ENCODE data around the gene SIGLEC14.

DNA sequence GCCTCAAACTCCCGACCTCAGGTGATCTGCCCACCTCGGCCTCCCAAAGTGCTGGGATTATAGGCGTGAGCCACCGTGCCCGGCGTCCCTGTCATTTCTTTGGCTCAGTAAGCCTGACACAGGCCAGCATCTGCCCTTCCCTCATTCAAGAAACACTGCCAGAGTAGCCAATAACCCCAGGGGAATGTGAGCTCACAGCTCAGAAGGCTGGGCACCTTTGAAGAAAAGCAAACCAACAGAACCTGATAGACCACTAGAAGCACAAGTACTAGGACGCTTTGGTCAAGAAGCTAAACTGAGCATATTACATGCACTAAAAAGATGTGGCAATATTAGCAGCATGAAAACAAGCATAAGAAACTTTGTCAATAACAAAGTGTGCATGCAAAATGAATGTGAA lies 30.6 kb downstream of the SIGLEC14 start:
- TF ChIP-seq, protein P1, sequence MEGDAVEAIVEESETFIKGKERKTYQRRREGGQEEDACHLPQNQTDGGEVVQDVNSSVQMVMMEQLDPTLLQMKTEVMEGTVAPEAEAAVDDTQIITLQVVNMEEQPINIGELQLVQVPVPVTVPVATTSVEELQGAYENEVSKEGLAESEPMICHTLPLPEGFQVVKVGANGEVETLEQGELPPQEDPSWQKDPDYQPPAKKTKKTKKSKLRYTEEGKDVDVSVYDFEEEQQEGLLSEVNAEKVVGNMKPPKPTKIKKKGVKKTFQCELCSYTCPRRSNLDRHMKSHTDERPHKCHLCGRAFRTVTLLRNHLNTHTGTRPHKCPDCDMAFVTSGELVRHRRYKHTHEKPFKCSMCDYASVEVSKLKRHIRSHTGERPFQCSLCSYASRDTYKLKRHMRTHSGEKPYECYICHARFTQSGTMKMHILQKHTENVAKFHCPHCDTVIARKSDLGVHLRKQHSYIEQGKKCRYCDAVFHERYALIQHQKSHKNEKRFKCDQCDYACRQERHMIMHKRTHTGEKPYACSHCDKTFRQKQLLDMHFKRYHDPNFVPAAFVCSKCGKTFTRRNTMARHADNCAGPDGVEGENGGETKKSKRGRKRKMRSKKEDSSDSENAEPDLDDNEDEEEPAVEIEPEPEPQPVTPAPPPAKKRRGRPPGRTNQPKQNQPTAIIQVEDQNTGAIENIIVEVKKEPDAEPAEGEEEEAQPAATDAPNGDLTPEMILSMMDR (IDR thresholded peaks at IDR 0.05) = no peak
- no peak for TF ChIP-seq POLR2A (IDR thresholded peaks at IDR 0.05)
- no peak for TF ChIP-seq POLR2AphosphoS5 (IDR thresholded peaks at IDR 0.05)

All from upper lobe of left lung (tissue), 4 donors.